HG03432 (cell line): ENCODE measurements around the gene IFT22.
A peak's percentile ranks its signal among the peaks of the same experiment; 100 is the strongest.
"Not testable (repeated sequence)": the region's sequence is repeated elsewhere in the genome, so short reads cannot be mapped to it uniquely, and the experiment has no call there.

Experiments used
- ATAC-seq: cut with Tn5 transposase; IDR thresholded peaks from one replicate; pipeline ENCODE4 v1.9.1; 2021; ENCODE audit warnings: mild to moderate bottlenecking, moderate library complexity; ENCODE audit not compliant: unreplicated experiment

The IFT22 gene

DNA sequence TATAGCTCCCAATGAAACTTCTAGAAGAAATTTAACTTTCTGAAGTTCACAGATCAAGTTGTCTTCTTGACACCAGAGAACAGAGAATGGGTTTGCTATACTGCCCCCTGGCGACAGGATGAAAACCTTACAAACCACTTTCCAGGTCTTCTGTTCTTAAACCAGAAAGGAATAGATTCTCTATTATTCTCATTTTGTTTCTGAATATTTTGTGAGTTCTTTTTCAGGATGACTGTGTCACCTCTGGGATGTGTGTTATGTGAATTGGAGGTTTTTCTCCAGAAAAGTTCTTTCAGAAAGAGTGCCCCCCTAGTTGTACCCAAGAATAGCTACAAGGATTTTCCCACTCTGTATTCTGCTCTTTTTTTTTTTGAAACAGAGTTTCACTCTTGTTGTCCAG, 6.3 kb downstream of the IFT22 start:
- ATAC-seq: no peak

DNA sequence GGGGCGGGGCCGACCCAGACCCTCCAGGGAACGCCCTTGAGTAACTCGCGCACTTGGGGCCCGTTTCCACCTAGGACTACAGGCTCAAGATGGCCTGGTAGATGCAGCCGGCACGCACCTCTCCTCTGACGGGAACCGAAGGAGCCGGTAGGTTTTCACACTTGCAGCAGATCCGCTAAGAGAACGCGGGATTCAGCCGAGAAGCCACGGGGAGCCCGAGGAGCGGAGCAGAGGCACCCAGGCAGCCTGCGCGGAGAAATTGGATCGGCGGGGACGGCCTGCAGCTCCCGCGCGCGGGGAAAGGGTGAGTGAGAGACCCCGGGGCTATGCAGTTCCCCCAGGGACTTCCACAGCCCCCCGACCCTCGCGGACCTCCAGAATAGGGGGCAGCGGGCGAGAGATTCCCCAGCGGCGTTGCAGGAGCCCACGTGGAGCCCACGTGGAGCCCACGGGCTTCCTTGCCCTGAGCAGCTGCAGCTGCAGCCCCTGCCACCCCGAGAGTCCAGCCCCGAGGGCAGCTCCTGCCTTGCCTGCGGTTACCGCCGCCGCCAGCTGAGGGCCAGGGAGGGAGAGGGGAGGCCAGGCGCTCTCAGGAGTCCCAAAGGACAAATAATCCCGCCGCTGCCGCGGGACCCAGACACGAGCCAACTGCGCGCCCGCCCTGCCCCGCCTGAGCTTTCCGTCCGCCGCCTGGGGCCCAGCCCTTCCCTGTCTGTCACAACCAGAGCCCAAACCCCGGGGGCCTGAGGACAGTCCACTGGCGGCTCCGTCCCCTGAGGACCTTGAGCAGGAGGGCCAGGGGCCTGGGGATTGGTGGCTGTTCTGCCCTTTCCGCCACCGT, 13.1 kb downstream of the IFT22 start:
- ATAC-seq: no peak

DNA sequence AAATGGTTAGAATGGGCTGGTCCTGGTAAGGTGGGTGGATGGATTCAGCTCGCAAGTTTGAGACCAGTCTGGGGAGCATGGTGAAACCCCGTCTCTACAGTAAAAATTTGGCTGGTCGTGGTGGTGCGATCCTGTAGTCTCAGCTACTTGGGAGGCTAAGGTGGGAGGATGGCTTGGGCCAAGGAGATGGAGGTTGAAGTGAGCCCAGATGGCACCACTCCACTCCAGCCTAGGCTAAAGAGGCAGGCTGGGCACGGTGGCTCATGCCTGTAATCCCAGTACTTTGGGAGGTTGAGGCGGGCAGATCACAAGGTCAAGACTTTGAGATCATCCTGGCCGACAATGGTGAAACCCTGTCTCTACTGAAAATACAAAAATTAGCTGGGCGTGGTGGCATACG, 15.3 kb downstream of the IFT22 start:
- no peak for ATAC-seq

DNA sequence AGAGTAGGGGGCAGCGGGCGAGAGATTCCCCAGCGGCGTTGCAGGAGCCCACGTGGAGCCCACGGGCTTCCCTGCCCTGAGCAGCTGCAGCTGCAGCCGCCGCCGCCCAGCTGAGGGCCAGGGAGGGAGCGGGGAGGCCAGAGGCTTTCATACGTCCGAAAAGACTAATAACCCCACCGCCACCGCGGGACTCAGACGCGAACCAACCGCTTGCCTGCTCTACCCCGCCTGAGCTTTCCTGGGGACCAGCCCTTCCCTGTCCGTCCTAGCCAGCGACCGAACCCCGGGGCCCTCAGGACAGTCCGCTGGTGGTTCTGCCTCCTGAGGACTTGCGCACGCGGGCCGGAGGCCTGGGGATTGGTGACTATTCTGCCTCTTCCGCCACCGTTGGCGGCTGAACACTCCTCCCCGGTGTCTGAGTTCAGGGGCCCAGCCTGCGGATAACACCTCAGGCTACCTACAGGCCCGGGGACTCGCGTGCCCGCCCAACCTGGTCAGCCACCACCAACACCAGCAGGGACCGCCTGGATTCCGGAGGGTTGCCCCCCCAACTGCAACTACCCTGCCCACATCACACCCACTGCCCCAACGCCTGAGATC, 18.4 kb downstream of the IFT22 start:
- no peak for ATAC-seq

DNA sequence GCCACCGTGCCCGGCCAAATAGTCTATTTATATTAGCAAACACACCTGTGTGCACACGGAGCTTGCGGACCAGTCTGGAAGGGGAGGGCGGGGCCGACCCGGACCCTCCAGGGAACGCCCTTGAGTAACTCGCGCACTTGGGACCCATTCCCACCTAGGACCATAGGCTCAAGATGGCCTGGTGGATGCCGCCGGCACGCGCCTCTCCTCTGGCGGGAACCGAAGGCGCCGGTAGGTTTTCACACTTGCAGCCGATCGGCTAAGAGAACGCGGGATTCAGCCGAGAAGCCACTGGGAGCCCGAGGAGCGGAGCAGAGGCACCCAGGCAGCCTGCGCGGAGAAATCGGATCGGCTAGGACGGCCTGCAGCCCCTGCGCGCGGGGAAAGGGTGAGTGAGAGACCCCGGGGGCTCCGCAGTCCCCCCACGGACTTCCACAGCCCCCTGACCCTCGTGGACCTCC, 18.9 kb downstream of the IFT22 start:
- ATAC-seq: no peak

DNA sequence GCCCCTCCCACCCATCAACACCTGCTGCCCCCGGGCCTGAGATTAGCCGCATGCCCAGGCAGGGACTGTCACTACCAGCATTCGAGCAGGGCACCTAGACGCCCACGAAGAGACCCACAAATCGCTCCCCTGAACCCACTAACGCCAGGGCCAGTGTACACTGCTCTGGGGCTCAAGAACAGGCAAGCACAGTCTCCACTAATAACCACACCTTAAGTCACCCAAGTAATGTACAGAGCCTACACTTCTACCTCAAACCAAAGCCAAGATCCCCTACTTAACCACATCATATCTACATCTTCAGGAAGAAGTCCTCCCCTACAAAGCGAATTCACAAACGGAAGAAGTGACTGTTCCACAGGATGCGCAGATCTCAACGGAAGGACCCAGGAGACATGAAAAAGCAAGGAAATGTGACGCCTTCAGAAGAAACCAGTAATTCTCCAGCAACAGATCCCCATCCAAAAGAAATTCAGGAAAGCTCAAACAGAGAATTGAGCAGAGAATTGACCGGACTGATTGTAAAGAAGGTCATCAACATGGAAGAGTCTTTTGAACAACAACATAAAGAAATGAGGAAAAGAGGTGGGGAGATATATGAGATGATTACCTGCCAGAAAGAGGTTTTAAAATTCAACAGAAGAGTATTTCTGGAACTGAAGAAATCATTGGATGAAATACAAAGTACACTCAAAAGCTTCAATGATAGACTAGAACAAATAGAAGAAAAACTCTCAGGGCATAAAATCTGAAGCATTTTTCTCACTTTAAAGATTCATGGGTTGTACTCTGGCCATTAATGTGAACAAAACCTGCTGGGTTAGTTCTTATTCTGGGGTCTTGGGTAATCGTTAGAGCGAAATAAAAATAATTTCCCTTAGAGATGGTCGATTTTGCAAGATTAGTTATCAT, 20.9 kb downstream of the IFT22 start:
- ATAC-seq: no peak

DNA sequence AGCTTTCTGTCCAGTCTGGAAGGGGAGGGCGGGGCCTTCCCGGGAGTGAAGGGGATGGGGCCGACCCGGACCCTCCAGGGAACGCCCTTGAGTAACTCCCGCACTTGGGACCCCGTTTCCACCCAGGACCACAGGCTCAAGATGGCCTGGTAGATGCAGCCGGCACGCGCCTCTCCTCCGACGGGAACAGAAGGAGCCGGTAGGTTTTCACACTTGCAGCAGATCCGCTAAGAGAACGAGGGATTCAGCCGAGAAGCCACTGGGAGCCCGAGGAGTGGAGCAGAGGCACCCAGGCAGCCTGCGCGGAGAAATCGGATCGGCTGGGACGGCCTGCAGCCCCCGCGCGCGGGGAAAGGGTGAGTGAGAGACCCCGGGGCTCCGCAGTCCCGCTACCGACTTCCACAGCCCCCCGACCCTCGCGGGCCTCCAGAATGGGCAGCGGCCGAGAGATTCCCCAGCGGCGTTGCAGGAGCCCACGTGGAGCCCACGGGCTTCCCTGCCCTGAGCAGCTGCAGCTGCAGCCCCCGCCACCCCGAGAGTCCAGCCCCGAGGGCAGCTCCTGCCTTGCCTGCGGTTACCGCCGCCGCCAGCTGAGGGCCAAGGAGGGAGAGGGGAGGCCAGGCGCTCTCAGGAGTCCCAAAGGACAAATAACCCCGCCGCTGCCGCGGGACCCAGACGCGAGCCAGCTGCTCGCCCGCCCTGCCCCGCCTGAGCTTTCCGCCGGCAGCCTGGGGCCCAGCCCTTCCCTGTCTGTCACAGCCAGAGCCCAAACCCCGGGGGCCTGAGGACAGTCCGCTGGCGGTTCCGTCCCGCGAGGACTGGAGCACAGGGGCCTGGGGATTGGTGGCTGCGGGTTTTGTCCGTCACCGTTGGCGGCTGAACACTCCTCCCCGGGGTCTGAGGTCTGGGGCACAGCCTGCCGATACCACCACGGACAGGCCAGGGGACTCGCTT, 21.8 kb downstream of the IFT22 start:
- ATAC-seq: no peak

DNA sequence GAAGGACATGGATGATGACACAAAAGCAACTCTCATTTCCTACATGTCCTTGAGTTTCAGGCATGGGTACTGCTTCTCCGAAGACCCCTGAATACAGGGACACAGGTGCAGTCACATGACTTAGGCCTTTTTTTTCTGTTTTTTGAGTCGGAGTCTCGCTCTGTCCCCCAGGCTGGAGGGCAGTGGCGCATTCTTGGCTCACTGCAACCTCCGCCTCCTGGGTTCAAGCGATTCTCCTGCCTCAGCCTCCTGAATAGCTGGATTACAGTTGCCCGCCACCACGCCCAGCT, 26.8 kb downstream of the IFT22 start:
- no peak for ATAC-seq

DNA sequence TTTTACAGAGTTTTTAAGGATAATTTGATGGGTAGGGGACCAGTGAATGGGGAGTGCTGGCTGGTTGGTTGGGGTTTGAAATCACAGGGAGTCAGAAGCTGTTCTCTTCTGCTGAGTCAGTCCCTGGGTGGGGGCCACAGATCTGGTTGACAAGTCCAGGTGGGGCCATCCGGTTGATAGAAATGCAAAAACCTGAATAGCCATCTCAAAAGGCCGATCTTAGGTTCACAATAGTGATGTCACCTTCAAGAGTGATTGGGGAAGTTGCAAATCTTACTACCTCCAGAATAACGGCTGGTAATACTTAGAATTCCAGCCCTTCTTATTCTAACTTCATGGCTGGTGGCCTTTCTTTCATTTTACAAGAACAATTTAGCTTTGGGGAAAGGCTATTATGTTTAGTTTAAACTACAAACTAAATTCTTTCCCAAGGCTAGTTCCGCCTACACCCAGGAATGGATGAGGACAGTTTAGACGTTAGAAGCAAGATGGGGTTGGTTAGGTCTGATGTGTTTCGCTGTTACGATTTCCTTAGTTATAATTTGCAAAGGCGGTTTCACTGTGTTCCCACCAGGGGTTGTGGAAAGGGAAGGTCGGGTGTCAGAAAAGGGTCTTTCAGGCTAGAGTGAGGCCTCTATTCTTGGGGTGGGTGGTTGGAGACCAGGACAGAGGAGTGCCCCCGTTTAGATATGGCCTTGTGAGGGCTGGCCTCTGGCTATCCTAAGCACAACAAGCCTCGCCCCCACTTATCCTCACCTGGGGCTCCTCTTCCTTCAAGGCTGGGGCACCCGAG, 27.4 kb downstream of the IFT22 start:
- no peak for ATAC-seq

DNA sequence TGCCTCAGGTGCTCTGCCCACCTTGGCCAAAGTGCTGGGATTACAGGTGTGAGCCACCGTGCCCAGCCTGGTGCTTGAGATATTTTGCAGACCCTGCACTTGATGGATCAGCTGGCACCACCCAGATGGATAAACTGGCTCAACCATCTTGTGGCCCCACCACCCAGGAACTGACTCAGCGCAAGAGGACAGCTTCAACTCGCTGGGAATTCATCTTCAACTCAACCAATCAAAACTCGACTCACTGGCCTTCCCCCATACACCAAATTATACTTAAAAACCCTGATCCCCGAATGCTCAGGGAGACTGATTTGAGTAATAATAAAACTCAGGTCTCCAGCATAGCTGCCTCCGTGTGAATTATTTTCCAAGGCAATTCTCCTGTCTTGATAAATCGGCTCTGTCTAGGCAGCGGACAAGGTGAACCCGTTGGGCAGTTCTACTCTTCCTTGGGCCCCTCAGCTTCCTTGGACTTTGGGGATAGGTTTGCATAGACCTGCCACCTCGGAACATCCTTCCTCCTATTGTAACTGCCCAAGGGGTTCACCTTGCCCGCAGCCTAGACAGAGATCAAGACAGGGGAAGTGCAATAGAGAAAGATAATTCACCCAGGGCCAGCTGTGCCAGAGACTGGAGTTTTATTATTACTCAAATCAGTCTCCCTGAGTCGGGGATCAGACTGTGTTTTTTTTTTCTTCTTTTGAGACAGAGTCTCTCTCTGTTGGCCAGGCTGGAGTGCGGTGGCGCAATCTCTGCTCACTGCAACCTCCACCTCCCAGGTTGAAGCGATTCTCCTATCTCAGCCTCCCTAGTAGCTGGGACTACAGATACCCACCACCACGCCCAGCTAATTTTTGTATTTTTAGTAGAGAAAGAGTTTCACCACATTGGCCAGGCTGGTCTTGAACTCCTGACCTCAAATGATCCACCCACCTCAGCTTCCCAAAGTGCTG, 28.3 kb downstream of the IFT22 start:
- not testable (repeated sequence) for ATAC-seq

DNA sequence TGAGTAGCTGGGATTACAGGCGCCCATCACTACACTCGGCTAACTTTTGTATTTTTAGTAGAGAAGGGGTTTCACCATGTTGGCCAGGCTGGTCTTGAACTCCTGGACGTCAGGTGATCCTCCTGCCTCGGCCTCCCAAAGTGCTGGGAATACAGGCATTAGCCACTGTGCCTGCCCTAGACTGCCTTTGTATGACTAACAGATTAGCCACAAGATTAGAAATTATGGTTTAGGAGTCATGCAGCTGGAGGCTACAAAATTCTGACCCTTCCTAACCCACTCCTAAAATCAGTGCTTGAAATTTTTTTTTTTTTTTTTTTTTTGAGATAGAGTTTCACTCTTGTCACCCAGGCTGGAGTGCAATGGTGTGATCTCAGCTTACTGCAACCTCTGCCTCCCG, 29.0 kb downstream of the IFT22 start:
- not testable (repeated sequence) for ATAC-seq

DNA sequence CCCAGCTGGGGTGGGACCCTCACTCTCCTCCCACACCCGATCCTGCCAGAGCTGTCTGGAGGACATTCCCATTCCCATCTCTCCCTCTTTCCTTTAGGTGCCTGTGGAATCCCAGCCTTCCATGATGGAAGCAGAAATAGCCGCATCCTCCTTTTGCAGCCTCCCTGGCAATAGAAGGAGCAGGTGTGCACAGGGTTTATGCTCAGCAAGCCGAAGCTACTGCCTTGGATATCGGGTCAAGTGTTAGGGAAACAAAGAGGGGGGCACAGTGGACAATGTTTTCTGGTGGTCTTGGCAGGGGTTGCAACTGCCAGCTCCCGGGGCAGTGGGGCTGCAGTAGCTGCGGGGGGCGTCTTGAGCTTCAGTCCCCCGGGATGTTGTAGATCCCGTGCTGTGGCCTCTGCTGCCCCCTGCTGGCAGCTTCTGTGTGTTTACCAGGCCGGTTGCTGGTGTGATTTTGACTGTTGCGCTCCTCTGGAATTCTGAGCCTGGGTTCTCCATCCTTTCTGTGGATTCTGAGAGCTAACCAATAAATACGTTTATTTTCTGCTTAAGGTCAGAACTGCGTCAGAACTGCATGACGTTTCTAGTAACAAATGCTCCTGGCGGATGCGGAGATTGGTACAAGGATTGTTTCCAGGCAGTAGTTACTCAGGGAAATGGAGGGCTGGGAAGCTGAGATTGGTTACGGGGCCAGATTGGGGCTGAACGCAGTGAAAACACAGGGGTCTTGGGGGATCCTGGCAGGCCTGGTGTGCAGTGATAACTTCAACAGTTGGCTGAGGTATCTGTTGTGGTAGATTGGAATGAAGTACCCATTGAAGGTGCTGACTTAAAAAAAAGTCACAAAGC, 31.2 kb downstream of the IFT22 start:
- peak; percentile 33 for ATAC-seq

DNA sequence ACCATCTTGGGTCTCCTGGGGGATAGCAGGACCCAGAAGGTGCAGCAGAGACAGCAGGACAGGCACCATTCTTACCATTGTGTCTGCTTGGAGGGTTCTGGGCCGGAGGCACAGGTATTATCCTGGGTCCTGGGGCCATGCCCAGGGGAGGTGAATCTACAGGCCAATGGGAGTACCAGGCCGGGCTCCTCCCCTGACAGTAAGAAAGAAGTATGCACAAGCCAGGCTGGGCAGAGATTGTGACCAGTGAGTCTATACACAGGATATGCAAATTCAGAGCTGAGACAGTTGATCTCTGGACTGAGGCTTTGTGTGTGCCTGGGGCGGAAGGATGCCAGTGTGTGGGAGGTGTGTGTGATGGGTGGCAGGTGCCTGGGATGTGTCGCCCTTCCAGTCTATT, 31.9 kb downstream of the IFT22 start:
- ATAC-seq: peak; percentile 88

DNA sequence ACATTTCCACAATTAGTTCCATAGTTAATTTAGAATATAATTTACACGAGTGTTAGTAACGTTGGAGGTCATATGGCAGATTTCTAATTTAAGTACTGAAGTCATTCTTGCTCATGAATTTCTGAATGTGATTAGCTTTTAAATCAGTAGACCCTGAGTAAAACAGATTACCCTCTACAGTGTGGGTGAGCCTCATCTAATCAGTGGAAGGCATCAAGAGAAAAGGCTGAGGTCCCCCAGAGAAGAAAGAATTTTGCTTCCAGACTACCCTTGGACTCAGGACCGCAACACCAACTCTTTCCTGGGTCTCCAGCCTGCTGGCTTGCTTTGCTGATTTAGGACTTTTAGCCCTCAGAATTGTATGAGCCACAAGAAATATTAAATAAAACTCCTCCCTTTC, 33.2 kb downstream of the IFT22 start:
- no peak for ATAC-seq

DNA sequence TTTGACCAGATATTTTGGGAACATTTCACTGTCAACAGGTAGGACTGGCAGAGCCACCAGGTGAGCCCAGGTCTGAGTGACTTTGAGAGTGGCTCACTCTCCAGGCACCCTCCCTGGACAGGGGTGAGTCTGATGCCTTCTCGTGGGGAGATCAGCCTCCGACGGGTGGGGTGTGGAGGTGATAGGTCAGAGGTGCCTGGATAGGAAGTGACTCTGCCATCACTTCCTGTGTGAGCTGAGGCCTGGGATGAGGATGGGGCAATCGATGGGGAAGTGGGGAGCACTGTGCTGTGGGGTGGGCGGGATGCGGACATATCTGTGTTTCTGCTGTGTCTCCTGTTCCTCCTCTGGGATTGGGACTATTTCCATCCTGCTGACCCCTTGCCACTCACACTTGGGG, 34.6 kb downstream of the IFT22 start:
- no peak for ATAC-seq

DNA sequence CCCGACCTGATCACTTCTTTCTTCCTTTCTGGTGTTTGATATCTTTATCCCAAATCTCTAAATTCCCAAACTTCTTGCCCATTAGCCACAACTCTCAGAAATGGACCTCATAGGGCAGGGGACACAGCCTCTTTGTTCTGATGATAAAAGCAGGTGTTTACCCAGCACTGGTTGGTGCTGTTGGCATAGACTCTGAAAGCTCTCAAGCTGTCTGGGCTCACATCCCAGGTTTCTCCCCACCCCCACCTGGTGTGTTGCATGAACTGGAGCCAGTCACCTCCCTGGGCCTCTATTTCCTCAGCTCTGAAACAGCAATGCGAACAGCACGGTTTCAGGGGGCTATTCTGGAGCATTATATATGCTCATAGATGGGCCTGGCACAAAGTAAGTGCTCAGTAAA, 35.7 kb downstream of the IFT22 start:
- not testable (repeated sequence) for ATAC-seq

DNA sequence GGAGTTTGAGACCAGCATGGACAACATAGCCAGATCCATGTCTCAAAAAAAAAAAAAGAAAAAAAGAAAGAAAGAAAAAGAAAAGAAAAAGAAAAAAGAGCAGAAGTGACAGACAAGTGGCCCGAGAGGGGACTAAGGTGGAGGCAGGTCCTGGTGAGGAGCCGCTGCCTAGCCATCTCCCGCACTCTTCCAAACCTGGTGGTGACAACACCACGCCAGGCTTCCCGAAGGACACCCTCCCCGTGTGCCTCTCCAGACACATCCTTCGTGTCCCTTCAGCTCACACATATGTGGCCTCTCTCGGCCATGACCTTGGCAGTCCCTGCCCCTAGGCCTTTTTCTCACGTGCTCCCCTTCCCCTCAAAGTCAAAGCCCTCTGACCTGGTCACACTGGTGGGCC, 36.4 kb downstream of the IFT22 start:
- no peak for ATAC-seq

DNA sequence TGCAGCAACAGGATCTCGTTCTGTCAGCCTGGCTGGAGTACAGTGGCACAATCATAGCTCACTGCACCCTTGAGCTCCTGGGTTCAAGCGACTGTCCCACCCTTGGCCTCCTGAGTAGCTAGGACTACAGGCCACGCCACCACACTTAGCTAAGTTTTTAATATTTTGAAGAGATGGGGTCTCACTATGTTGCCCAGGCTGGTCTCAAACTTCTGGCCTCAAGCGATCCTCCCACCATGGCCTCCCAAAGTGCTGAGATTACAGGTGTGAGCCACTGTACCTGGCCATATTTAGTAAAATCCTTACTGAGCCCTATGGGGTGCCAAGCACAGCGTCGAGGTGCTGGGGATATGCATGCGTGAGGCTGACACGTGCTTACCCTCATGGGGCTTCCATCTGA, 40.7 kb downstream of the IFT22 start:
- not testable (repeated sequence) for ATAC-seq
